ENCODE data around the gene PTPRCAP. TPM values are rescaled to one million over a fixed set of nuclear protein-coding genes. Genes with fewer than 3 reads are reported as not detected.

Gene PTPRCAP
- polyA plus RNA-seq, 1 donor from 2014 or later = 3.4 TPM

GRCh38 chr11:67418476-67419281 is 18.8 kb downstream of the PTPRCAP start:
- Histone ChIP-seq H3K36me3 (ENCODE audit: insufficient read depth, low read length) (no peaks in the 10 kb centered on the region), H3K4me2 (ENCODE audit: low read length) (no peak overlapping the region), H3K9ac (ENCODE audit: low read length) (no peak overlapping the region), H3K9me2 (ENCODE audit: insufficient read depth, low read length) (no peaks in the 10 kb centered on the region), H4K20me1 (ENCODE audit: insufficient read depth) (no peaks in the 10 kb centered on the region), H3K27ac (ENCODE audit: low read length) (no peak overlapping the region), H3K79me2 (replicated peaks; ENCODE audit: insufficient read depth, low read length) (no peaks in the 10 kb centered on the region), H3K4me3 (ENCODE audit: low read length) (no peak overlapping the region), H3K9me3 (ENCODE audit: low read length) (no peaks in the 10 kb centered on the region), H2AFZ (ENCODE audit: low read depth, low read length) (no peak overlapping the region), H3F3A (ENCODE audit: insufficient read depth, low read length, poor library complexity, severe bottlenecking) (no peaks in the 10 kb centered on the region), H3K27me3 (ENCODE audit: insufficient read depth, low read depth, low read length) (peaks cover 23% of the 10 kb centered on the region)
- TF ChIP-seq MXI1 (conservative IDR thresholded peaks at IDR 0.05; ENCODE audit: poor library complexity, severe bottlenecking) (no peak), POLR2AphosphoS5 (IDR thresholded peaks at IDR 0.05) (no peak), TAF1 (IDR thresholded peaks at IDR 0.05; ENCODE audit: low read depth) (no peak)
- TF ChIP-seq, protein P1, sequence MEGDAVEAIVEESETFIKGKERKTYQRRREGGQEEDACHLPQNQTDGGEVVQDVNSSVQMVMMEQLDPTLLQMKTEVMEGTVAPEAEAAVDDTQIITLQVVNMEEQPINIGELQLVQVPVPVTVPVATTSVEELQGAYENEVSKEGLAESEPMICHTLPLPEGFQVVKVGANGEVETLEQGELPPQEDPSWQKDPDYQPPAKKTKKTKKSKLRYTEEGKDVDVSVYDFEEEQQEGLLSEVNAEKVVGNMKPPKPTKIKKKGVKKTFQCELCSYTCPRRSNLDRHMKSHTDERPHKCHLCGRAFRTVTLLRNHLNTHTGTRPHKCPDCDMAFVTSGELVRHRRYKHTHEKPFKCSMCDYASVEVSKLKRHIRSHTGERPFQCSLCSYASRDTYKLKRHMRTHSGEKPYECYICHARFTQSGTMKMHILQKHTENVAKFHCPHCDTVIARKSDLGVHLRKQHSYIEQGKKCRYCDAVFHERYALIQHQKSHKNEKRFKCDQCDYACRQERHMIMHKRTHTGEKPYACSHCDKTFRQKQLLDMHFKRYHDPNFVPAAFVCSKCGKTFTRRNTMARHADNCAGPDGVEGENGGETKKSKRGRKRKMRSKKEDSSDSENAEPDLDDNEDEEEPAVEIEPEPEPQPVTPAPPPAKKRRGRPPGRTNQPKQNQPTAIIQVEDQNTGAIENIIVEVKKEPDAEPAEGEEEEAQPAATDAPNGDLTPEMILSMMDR (IDR thresholded peaks at IDR 0.05; ENCODE audit: poor library complexity, severe bottlenecking) = no peak
- TF ChIP-seq, protein P2, sequence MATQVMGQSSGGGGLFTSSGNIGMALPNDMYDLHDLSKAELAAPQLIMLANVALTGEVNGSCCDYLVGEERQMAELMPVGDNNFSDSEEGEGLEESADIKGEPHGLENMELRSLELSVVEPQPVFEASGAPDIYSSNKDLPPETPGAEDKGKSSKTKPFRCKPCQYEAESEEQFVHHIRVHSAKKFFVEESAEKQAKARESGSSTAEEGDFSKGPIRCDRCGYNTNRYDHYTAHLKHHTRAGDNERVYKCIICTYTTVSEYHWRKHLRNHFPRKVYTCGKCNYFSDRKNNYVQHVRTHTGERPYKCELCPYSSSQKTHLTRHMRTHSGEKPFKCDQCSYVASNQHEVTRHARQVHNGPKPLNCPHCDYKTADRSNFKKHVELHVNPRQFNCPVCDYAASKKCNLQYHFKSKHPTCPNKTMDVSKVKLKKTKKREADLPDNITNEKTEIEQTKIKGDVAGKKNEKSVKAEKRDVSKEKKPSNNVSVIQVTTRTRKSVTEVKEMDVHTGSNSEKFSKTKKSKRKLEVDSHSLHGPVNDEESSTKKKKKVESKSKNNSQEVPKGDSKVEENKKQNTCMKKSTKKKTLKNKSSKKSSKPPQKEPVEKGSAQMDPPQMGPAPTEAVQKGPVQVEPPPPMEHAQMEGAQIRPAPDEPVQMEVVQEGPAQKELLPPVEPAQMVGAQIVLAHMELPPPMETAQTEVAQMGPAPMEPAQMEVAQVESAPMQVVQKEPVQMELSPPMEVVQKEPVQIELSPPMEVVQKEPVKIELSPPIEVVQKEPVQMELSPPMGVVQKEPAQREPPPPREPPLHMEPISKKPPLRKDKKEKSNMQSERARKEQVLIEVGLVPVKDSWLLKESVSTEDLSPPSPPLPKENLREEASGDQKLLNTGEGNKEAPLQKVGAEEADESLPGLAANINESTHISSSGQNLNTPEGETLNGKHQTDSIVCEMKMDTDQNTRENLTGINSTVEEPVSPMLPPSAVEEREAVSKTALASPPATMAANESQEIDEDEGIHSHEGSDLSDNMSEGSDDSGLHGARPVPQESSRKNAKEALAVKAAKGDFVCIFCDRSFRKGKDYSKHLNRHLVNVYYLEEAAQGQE (IDR thresholded peaks at IDR 0.05; ENCODE audit: borderline replicate concordance) = no peak

DNA sequence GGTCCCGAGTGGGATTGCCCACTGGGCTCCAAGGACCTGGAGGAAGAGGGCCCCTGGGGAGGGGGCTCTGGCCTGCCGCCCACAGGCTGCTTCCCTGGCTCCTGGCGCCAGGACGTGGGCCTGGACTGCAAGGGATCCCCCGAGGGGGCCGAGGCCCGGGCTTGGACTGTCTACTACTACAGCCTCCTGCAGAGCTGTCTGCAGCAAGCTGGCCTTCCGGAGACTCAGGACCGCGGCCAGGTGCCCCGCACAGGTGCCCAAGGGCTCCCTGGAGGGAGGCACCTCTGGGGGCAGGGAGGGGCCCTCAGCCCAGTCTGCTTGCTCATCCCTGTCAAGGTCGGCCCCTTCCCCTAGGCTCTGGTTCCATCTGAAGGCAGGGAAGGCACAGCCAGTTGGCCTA is 20.1 kb downstream of the PTPRCAP start:
- Histone ChIP-seq H3K36me3 (ENCODE audit: insufficient read depth, low read length) (no peaks in the 10 kb centered on the region), H3K27ac (ENCODE audit: low read length) (no peak overlapping the region)

DNA sequence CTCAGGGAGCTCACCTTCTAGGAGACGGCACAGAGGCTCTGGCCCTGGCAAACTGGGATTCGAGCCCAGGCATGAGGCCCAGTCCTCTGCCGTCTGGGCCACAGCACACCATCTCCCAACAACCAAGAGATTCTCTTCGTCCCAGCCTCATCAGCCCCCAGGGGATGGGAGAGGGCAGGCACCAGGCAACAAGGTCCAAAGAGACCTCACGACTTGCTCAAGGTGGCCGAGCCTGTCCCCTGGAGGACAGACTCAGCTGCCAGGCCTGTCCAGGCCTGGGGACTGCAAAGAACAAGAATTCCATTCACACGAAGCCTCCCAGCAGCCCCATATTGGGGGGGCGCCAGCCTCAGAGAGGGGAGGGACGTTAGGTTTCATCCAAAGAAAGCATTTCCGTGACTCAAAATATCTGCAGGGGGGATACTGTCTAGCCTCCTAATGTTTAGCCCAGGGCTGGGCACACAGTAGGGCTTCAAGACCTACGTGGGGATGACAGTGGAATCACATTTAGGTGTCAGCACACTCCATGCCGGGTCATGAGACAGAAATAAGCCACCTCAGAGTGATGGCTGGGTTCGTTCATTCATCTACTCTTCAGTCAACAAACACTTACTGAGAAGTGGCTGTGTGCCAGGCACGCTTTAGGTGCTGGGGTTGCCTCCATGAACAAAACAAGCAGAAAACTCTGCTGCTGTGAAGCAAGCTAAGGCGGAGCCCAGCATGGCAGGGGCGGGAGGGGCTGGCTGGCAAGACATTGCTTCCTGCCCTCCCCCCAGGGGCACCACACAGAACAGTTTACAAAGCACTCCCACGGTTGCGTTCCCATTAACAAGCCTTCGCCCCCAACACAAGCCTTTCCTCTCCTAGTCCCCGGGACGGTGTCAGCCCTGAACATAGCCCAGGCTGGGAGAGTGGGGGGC is 20.8 kb downstream of the PTPRCAP start:
- no peak overlapping the region for H2AFZ ChIP-seq (ENCODE audit: low read depth, low read length)
- no peak overlapping the region for H3K27ac ChIP-seq (ENCODE audit: low read length)
- no peaks in the 10 kb centered on the region for H3F3A ChIP-seq (ENCODE audit: insufficient read depth, low read length, poor library complexity, severe bottlenecking)
- no peaks in the 10 kb centered on the region for H3K9me2 ChIP-seq (ENCODE audit: insufficient read depth, low read length)
- H3K36me3 ChIP-seq (ENCODE audit: insufficient read depth, low read length) = no peaks in the 10 kb centered on the region
- H3K79me2 ChIP-seq (replicated peaks; ENCODE audit: insufficient read depth, low read length) = no peaks in the 10 kb centered on the region
- peaks cover 23% of the 10 kb centered on the region for H3K27me3 ChIP-seq (ENCODE audit: insufficient read depth, low read depth, low read length)
- no peak overlapping the region for H3K4me2 ChIP-seq (ENCODE audit: low read length)
- H4K20me1 ChIP-seq (ENCODE audit: insufficient read depth) = no peaks in the 10 kb centered on the region
- H3K9ac ChIP-seq (ENCODE audit: low read length) = no peak overlapping the region
- H3K9me3 ChIP-seq (ENCODE audit: low read length) = no peaks in the 10 kb centered on the region
- no peak overlapping the region for H3K4me3 ChIP-seq (ENCODE audit: low read length)
- TF ChIP-seq SMC3 (conservative IDR thresholded peaks at IDR 0.05; ENCODE audit: poor library complexity) (no peak), EP300 (conservative IDR thresholded peaks at IDR 0.05; ENCODE audit: poor library complexity, severe bottlenecking) (no peak), EZH2 (IDR thresholded peaks at IDR 0.05; ENCODE audit: borderline replicate concordance, insufficient read depth, low read length, poor library complexity, severe bottlenecking) (no peak), MXI1 (conservative IDR thresholded peaks at IDR 0.05; ENCODE audit: poor library complexity, severe bottlenecking) (no peak), TAF1 (IDR thresholded peaks at IDR 0.05; ENCODE audit: low read depth) (no peak), RAD21 (conservative IDR thresholded peaks at IDR 0.05) (no peak)
- TF ChIP-seq, protein P2 (IDR thresholded peaks at IDR 0.05; ENCODE audit: borderline replicate concordance) = no peak

More for the DNA sequence above, 20.1 kb downstream of the PTPRCAP start:
- H3K79me2 ChIP-seq (replicated peaks; ENCODE audit: insufficient read depth, low read length) = no peaks in the 10 kb centered on the region
- no peak for TF ChIP-seq SMC3 (conservative IDR thresholded peaks at IDR 0.05; ENCODE audit: poor library complexity)
- peaks cover 23% of the 10 kb centered on the region for H3K27me3 ChIP-seq (ENCODE audit: insufficient read depth, low read depth, low read length)
- no peak overlapping the region for H3K4me2 ChIP-seq (ENCODE audit: low read length)
- H3F3A ChIP-seq (ENCODE audit: insufficient read depth, low read length, poor library complexity, severe bottlenecking) = no peaks in the 10 kb centered on the region
- no peak overlapping the region for H2AFZ ChIP-seq (ENCODE audit: low read depth, low read length)
- no peaks in the 10 kb centered on the region for H4K20me1 ChIP-seq (ENCODE audit: insufficient read depth)
- no peaks in the 10 kb centered on the region for H3K9me2 ChIP-seq (ENCODE audit: insufficient read depth, low read length)
- H3K9ac ChIP-seq (ENCODE audit: low read length) = no peak overlapping the region
- no peak overlapping the region for H3K4me3 ChIP-seq (ENCODE audit: low read length)
- no peaks in the 10 kb centered on the region for H3K9me3 ChIP-seq (ENCODE audit: low read length)

All from neural cell (in vitro differentiated cells).